Pancreas (tissue), 10 donors: ENCODE results near the gene GLS2. TPM values are rescaled to one million over a fixed set of nuclear protein-coding genes. Genes with fewer than 3 reads are reported as not detected.
"Not testable (repeated sequence)": the region's sequence is repeated elsewhere in the genome, so short reads cannot be mapped to it uniquely, and the experiment has no call there.

ENCODE experiments used
- ATAC-seq, 4 donors: fragments of 200-7000 bp; cut with Tn5 transposase; one replicate each; pipeline versions ENCODE4 v1.8.0 to v1.9.1; 2020; ENCODE audit warnings: mild to moderate bottlenecking in 4 of 4, moderate library complexity in 4 of 4
- DNase-seq, 6 donors: peaks; one replicate each; pipeline ENCODE4 v3.0.0-alpha.2; 2020
- FAIRE-seq: peaks from 2 replicates; lab custom pipeline; 2012; peaks lifted over from hg19 to GRCh38; lab: Jason Lieb, UNC
- H3K27ac ChIP-seq, 4 donors: fragments of 200-600 bp; sonication (generic); 1 replicate in 3 of 4; 2 replicates in 1 of 4; pipeline versions ENCODE4 v1.5.0 to v1.8.0; 2020
- H3K27me3 ChIP-seq, 4 donors: fragments of 200-600 bp; one replicate each; pipeline ENCODE4 v1.8.0; 2021
- H3K36me3 ChIP-seq, 3 donors: fragments of 200-600 bp; sonication (generic) in 1 of 3; one replicate each; pipeline versions ENCODE4 v1.5.0 to v1.8.0; 2020 to 2021
- H3K4me1 ChIP-seq, 3 donors: fragments of 200-600 bp; one replicate each; pipeline ENCODE4 v1.8.0; 2021
- H3K4me3 ChIP-seq, 4 donors: fragments of 200-600 bp; sonication (generic) in 2 of 4; one replicate each; pipeline versions ENCODE4 v1.5.0 to v1.8.0; 2020 to 2021
- H3K9me3 ChIP-seq, 4 donors: fragments of 200-600 bp; one replicate each; pipeline ENCODE4 v1.8.0; 2021
- CTCF ChIP-seq, 4 donors: fragments of 200-600 bp; sonication (generic) in 3 of 4; IDR thresholded peaks; one replicate each; pipeline versions ENCODE4 v1.5.0 to v1.8.0; 2021; ENCODE audit warnings: antibody characterized with exemption in 4 of 4
- WGBS, 2 donors: extraction: QIAGEN DNeasy Blood & Tissue Kit; methylation state at CpG; one replicate each; pipeline ENCODE4 v1.1.7; 2013; 5-methylcytosine and 5-hydroxymethylcytosine counted together
- intact Hi-C, 3 donors: fragments of 100-400 bp; cut with DNase I; formaldehyde crosslinking; loops; one replicate each; pipeline versions ENCODE4 v1.11.1 to v1.14.2; 2022
- polyA plus RNA-seq, 2 donors: library from polyadenylated mRNA; stranded (reverse); fragments of 200-250 nt; gene quantifications; one replicate each; pipeline ENCODE4 v1.2.3, GENCODE V29; 2013
- total RNA-seq, 6 donors: library from RNA; stranded (reverse); fragmentation: NEBNext Ultra II Directional in 4 of 6; extraction: Animal tissue kit (Norgen Biotek cat#: 25700) in 4 of 6; gene quantifications; one replicate each; pipeline versions ENCODE4 v1.2.1 to v1.2.4, GENCODE V29; 2021 to 2023
- donor health status: healthy with polysubstance abuse.
- donor health status: DM: no; HTN: no; CAD: no; lungs with moderate emphysema.
- donor health status: DM: no; HTN: no; CAD: no.
- donor health status: control.
- donor health status: control.
- donor health status: Bipolar disorder and iron deficiency.
- donor health status: DM: yes; HTN: yes; CAD: no.
- donor health status: DM: no; HTN: no; CAD: no.
- donor health status: DM: no; HTN: no; CAD: no.
- donor health status: DM: yes; HTN: yes; CAD: no.

GLS2 gene
- total and polyA plus RNA-seq, 8 donors = 14.6 to 49.1 (median 32.9) TPM

DNA sequence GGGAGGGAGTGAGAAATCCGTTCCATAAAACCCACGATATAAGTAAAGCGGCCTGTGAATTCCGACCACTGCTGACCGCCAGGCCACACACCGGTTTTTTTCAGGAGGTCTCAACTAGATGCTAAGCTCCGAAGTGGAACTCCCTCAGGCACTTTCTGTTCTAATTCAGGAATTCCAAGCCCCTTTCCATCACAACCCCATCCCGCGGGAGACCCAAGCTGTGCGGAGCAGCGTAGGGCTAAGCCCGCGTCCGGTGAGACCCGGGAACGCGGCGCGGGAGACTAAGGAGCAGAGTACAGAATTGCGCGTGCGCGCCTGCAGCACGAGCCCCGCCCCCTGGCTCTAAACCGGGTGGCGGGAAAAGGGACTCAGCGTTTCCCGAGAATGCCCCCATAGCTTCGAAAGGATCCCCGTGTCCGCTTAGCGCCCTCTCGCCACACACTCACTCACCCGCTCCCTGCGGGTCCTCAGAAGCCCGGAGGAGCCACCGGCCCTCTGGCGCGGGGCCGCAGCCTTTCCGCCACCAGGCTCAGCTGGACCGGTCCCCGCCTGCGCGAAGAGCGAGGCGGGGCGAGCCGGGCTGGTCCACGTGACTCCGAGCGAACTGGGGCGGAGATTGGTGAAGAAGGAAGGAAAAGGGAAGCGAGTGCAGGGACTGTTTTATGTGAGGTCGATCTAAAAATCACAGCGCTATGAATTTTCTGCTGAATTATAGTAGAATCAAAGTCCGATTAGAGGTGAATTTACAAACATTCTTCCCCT, 38.9 kb downstream of the GLS2 start, which contains the start of gene TIMELESS:
TIMELESS (minus strand) TSS at position 567 of the 762 bp plus-strand sequence. CDS start 15,256 bp downstream, outside the sequence.
- DNase-seq (peak; percentile 85 to 93 (median 88)), ATAC-seq (peak; percentile 98 to 99 (median 99)), FAIRE-seq (no peak)
- Histone ChIP-seq H3K4me1 (peaks cover 0 to 5% (median 0%) of the 10 kb centered on the region in 3 donors), H3K27ac (peak within 1 kb of the TSS; percentile 47 to 87 (median 78)), H3K27me3 (no peaks in the 10 kb centered on the region), H3K4me3 (peak within 1 kb of the TSS; percentile 47 to 76 (median 59)), H3K36me3 (no peaks in the 10 kb centered on the region), H3K9me3 (no peaks in the 10 kb centered on the region)
- no peak for TF ChIP-seq CTCF (IDR thresholded peaks at IDR 0.05)
- intact Hi-C loops = no loop called here
- WGBS, 2 donors = 0% methylated on average over 58 of the region's 58 CpGs

GRCh38 chr12:56443208-56443607, 44.8 kb downstream of the GLS2 start:
- intact Hi-C loops, H3K4me3 ChIP-seq, H3K27ac ChIP-seq, DNase-seq, H3K36me3 ChIP-seq, ATAC-seq, H3K4me1 ChIP-seq, H3K9me3 ChIP-seq, FAIRE-seq, H3K27me3 ChIP-seq: not testable (repeated sequence)
- WGBS, 2 donors = 44 to 46% methylated on average over 2 of the region's 2 CpGs

DNA sequence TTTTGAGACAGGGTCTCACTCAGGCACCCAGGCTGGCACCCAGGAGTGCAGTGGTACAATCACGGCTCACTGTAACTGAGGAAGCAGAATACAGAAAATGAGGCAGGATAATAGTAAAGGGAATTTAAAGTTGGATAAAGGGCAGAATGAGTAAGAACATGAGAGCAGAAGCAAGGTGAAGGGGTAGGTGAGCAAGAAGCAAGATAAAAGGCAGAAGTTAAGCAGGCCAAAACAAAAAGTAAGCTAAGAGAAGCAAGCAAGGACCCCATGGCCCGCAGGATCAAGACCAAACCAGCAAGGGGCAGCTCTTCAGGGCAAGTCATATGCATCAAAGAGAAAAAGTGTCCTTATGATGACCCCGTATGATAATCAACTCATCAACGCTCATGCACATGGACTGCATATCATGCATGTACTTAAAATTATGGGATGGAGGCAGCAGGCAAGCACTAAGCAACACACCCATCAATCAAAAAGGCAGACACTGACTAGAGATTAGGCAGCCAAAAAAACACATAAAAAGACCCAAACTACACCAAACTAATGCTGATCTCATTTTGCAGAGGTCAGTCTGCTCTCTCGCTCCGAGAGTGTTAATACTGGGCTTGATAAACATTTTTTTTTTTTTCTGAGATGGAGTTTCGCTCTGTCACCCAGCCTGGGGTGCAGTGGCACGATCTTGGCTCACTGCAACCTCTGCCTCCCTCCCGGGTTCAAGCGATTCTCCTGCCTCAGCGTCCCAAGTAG, 50.4 kb downstream of the GLS2 start:
- intact Hi-C loops = loop anchor here in 1 of 3 donors (10.0 kb wide), 1 partner anchor 73 kb away; the partner anchor contains the start of genes APOF and STAT2
- no peaks in the 10 kb centered on the region for H3K9me3 ChIP-seq
- no peak overlapping the region for H3K4me3 ChIP-seq
- 89 to 92% methylated on average over 11 of the region's 11 CpGs for WGBS, 2 donors
- no peak for ATAC-seq
- DNase-seq = no peak
- H3K27ac ChIP-seq = no peak overlapping the region
- no peak for TF ChIP-seq CTCF (IDR thresholded peaks at IDR 0.05)
- FAIRE-seq = no peak
- H3K36me3 ChIP-seq = no peaks in the 10 kb centered on the region
- no peaks in the 10 kb centered on the region for H3K27me3 ChIP-seq
- no peaks in the 10 kb centered on the region for H3K4me1 ChIP-seq

DNA sequence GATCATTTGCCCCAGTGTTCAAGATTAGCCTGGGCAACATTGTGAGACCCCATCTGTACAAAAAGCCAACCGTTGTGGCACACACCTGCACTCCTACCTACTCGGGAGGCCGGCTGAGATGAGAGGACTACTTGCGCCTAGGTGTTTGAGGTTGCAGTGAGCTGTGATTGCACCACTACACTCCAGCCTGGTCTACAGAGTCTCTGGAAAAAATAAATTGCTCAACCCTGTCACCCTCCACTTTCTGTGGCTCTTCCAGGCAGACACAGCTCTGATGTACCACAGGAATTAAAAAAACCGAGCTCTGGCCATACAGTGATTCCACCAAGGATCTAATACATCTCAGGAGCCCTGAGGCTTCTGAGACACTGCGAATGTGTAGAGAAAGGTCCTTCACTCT, 53.1 kb downstream of the GLS2 start:
- Histone ChIP-seq H3K9me3 (no peaks in the 10 kb centered on the region), H3K36me3 (no peaks in the 10 kb centered on the region), H3K4me1 (no peaks in the 10 kb centered on the region), H3K27me3 (no peaks in the 10 kb centered on the region), H3K27ac (no peak overlapping the region), H3K4me3 (no peak overlapping the region)
- ATAC-seq = no peak
- intact Hi-C loops = loop anchor here in 1 of 3 donors (10.0 kb wide), 1 partner anchor 70 kb away; the partner anchor contains the start of genes APOF and STAT2
- no peak for TF ChIP-seq CTCF (IDR thresholded peaks at IDR 0.05)
- no peak for DNase-seq
- WGBS, 2 donors = 90 to 92% methylated on average over 6 of the region's 6 CpGs
- no peak for FAIRE-seq

DNA sequence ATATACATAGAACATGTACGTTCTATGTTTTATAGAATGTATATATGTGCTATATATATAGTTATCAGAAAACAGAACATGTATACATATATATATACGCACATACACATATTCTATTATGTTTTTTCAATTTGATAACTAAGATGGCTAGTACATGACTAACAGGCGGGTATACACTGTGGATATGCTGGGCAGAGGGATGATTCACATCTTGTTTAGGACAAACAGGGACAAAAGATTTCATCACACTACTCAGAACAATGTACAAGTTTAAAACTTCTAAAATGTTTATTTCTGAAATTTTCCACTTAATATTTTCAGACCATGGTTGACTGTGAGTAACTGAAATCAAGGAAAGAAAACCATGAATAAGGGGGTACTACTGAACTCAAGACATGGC, 56.1 kb downstream of the GLS2 start:
- intact Hi-C loops = loop anchor here in 1 of 3 donors (10.0 kb wide), 1 partner anchor 67 kb away; the partner anchor contains the start of genes APOF and STAT2

More for the DNA sequence above, 56.1 kb downstream of the GLS2 start:
- DNase-seq (no peak), ATAC-seq (no peak), FAIRE-seq (no peak)
- H3K9me3 ChIP-seq = no peaks in the 10 kb centered on the region
- WGBS, 2 donors = 96 to 98% methylated on average over 3 of the region's 3 CpGs
- no peaks in the 10 kb centered on the region for H3K36me3 ChIP-seq
- no peak for TF ChIP-seq CTCF (IDR thresholded peaks at IDR 0.05)
- H3K27me3 ChIP-seq = no peaks in the 10 kb centered on the region
- H3K4me1 ChIP-seq = no peaks in the 10 kb centered on the region
- H3K4me3 ChIP-seq = no peak overlapping the region
- no peak overlapping the region for H3K27ac ChIP-seq
